AG10803 (cell line): ENCODE data around the gene TTYH3.
"Not testable (repeated sequence)": the region's sequence is repeated elsewhere in the genome, so short reads cannot be mapped to it uniquely, and the experiment has no call there.

ENCODE experiments used
- DNase-seq: peaks from one replicate; pipeline ENCODE4 v3.0.0; 2010; ENCODE audit warnings: low read depth
- H3K4me3 ChIP-seq: 2 replicates; pipeline ENCODE4 v1.5.1; 2011; ENCODE audit warnings: mild to moderate bottlenecking, low read length, control low read depth
- CTCF ChIP-seq: conservative IDR thresholded peaks from 2 replicates; pipeline ENCODE4 v1.5.1; 2011; ENCODE audit warnings: mild to moderate bottlenecking, low read length, control low read depth, inconsistent platforms

TTYH3 gene

GRCh38 chr7:2689343-2689847 lies 57.6 kb downstream of the TTYH3 start:
- TF ChIP-seq CTCF: no peak
- H3K4me3 ChIP-seq: no peak overlapping the region
- DNase-seq: no peak

- H3K4me3 ChIP-seq: no peak overlapping the region
- no peak for TF ChIP-seq CTCF
- DNase-seq: peak; percentile 61
Measured at GRCh38 chr7:2689951-2690705, 58.3 kb downstream of the TTYH3 start.

- no peak for DNase-seq
- H3K4me3 ChIP-seq: no peak overlapping the region
- TF ChIP-seq CTCF: no peak
Measured at GRCh38 chr7:2691011-2691707, 59.4 kb downstream of the TTYH3 start.

GRCh38 chr7:2691932-2692439 lies 60.2 kb downstream of the TTYH3 start:
- not testable (repeated sequence) for H3K4me3 ChIP-seq, DNase-seq

- H3K4me3 ChIP-seq: no peak overlapping the region
- no peak for DNase-seq
- no peak for TF ChIP-seq CTCF
Measured at GRCh38 chr7:2692543-2692942, 60.8 kb downstream of the TTYH3 start.

GRCh38 chr7:2693420-2694121 lies 61.8 kb downstream of the TTYH3 start:
- not testable (repeated sequence) for DNase-seq, H3K4me3 ChIP-seq

GRCh38 chr7:2694122-2694436 lies 62.3 kb downstream of the TTYH3 start:
- H3K4me3 ChIP-seq, DNase-seq: not testable (repeated sequence)

- H3K4me3 ChIP-seq: no peak overlapping the region
- DNase-seq: no peak
- TF ChIP-seq CTCF: no peak
Measured at GRCh38 chr7:2698581-2699288, 66.9 kb downstream of the TTYH3 start.
